IPS DF 19.7 (cell line): ENCODE results near the gene TRMT10C.
"Not testable (repeated sequence)": the region's sequence is repeated elsewhere in the genome, so short reads cannot be mapped to it uniquely, and the experiment has no call there.

Experiments
- DNase-seq: peaks from one replicate; pipeline ENCODE4 v3.0.0-alpha.2; 2013; ENCODE audit warnings: low read depth, low spot score

TRMT10C gene

DNA sequence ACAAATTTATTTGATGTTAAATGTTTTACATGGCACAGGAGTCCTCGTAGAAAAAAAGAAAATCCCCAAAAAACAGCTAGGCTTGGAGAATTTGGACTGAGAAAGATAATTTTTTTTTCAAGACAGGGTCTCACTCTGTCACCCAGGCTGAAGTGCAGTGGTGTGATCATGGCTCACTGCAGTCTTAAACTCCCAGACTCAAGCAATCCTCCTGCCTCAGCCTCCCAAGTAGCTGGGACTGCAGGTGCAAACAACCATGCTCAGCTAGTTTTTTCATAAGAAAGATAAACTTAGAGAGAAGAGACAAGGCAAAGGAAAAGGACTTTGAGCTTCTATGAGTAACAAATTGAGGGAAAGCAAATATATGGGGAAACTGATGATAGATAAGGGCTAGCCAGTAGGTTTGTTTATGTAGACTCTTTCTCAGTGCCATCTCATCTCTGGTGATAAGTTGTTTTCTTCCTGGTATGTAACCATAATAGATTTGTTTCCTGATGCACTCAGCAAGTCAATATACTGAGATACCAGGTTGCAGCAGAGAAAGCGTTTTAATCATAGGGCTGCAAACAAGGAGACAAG lies 13.1 kb upstream of the TRMT10C start:
- DNase-seq = no peak

DNA sequence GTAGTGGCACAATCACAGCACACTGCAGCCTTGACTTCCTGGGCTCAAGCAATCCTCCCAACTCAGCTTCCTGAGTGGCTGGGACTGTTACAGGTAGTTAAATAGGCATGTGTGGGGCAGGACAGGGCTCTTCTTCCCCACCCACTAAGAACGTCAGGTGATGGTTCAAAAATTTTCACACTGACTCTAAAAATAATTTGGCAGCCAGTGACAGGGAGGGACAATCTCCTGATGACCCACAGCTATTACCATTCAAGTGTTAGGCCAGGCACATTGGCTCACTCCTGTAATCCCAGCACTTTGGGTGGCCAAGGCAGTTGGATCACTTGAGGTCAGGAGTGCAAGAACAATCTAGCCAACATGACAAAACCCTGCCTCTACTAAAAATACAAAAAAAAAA lies 12.2 kb upstream of the TRMT10C start:
- no peak for DNase-seq

DNA sequence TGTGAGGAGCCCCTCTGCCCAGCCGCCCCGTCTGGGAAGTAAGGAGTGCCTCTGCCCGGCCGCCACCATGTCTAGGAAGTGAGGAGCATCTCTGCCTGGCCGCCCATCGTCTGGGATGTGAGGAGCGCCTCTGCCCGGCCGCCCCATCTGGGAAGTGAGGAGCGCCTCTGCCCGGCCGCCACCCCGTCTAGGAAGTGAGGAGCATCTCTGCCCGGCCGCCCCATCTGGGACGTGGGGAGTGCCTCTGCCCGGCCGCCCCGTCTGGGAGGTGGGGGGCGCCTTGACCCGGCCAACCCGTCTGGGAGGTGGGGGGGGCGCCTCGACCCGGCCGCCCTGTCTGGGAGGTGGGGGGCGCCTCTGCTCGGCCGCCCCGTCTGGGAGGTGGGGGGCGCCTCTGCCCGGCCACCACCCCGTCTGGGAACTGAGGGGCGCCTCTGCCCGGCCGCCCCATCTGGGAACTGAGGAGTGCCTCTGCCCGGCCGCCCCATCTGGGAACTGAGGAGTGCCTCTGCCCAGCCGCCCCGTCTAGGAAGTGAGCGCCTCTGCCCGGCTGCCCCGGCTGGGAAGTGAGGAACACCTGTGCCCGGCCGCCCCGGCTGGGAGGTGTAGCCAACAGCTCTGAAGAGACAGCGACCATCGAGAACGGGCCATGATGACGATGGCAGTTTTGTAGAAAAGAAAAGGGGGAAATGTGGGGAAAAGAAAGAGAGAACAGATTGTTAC lies 10.1 kb upstream of the TRMT10C start:
- DNase-seq = not testable (repeated sequence)

DNA sequence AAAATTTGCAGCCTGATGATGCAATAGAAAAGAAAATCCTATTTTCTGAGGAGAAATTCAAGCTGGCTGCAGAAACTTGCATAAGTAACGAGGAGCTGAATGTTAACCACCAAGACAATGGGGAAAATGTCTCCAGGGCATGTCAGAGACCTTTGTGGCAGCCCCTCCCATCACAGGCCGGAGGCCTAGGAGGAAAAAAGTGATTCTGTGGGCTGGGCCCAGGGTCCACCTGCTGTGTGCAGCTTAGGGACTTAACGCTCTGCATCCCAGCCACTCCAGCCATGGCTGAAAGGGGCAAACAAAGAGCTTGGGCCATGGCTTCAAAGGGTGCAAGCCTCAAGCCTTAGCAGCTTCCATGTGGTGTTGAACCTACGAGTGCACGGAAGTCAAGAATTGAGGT lies 8.3 kb upstream of the TRMT10C start:
- not testable (repeated sequence) for DNase-seq

DNA sequence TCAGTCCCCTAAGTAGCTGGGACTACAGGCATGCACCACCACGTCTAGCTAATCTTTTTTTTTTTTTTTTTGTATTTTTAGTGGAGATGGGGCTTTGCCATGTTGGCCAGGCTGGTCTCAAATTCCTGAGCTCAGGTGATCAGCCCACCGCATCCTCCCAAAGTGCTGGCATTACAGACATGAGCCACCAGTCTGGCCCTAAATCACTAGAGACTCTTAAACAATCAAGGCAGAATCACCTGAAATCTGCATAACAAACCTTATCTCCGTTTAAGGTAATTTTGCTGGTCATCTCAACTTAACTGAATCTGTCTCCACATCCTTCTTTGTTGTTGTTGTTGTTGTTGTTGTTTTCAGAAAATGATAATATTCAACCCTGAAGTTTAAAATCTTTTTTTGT lies 5.6 kb upstream of the TRMT10C start:
- DNase-seq = no peak

DNA sequence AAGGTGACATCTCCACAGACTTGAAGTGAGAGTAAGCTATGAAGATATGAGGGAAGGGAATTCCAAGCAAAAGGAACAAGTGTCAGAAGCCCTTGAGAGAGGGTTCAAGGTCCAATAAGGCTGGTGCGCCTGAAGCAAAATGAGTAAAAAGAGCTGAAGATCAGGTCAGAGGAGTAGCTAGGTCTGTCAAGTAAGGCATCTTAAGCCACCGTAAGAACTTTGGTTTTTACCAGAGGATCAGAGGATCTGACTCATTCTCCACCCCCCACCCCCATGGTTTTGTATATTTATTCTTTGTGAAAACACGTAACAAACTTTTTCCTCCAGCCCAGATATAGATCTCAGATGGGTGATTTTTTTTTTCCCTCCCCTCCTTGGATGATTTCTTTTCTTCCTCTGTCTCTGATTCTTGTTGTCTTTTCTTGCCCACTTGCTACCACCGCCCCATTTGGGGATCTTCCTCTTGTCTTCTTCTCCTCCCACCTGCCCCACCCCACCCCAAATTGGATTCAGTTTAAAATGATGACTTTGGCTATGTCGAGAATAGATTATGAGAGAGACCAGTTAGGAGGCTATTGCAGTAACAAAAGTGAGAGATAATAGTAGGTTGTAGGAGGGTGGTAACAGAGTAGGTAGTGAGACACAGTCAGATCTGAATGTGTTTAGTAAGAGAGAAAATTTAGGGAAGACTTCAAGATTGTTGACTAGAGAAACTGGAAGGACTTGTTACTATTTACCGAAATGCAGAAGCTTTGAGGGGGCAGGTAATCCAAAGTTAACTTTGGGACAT lies 6.1 kb downstream of the TRMT10C start:
- no peak for DNase-seq

DNA sequence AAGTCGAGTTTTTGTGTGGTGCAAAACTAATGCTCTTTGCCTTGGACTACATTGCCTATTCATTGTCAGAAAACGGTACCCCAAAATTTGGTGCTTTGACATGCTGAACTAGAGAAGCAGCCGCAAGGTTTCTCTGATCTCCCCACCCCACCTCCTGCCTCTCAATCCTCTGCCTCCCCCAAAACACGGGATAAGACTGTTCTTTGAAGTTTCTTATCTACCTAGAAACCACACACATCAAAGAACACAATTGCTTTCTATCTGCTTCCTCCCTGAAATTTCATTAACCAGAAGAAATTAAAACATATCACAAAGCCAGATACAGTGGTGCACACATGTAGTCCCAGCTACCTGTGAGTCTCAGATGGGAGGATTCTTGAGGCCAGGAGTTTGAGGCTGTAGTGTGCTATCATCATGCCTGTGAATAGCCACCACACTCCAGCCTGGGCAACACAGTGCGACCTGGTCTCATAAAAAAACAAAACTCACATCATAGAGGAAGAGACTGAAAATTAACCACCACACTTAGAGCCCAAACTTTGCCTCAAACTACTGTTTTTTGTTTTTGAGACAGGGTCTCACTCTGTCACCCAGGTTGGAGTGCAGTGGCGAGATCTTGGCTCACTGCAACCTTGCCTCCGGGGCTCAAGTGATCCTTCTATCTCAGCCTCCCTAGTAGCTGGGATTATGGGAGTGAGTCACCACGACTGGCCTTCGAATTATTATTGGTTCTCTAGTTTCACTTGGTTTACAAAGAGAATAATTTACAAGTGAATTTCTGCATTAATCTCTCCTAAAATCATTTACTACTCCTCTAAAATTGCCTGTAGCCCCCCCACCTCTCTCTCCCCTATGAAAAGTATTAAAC lies 9.6 kb downstream of the TRMT10C start:
- DNase-seq = no peak

DNA sequence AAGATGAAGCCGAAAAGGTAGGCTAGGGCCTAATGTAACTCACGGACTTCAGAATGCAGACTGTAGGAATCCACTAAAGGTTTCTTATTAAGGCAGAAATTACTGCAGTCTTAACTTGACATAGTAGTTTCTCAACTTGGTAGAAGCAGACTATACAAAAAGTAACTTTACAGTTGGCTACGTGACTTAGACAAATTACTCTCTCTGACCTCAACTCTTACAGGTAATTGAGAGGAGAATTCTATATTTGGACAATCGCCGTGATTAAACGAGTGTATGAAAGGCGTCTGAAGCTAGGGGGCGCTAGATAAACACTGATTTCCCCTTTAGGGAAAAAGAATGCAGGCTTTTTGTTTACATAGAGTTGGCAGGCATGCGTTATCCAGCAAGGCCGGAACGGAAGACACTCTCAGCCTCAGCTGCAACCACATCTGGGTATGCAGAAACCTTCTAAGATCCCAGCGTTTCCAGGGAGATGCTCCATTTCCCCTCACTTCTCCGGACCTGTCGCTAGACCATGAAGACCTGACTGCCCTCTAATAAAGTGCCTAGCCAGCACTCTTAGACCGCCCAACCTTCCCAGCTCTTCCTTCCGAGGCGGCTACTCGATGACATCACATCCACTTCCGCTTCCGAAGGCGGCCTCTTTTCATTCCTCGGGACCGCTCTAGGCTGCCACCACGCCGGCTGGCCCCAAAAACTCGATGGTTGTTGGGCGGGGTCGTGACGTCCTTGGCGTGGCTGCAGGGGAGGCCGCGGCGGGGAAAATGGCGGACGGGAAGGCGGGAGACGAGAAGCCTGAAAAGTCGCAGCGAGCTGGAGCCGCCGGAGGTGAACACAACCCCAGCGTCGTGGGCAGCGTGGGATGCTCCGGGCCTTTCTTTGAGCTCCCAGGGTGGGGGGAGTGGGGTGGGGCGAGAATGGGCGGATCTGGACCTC lies 12.1 kb downstream of the TRMT10C start, which contains the start of gene PCNP:
PCNP (plus strand) TSS at position 732 of the 939 bp plus-strand sequence; CDS start at position 768, 36 bp downstream.
- DNase-seq = peak; percentile 91

DNA sequence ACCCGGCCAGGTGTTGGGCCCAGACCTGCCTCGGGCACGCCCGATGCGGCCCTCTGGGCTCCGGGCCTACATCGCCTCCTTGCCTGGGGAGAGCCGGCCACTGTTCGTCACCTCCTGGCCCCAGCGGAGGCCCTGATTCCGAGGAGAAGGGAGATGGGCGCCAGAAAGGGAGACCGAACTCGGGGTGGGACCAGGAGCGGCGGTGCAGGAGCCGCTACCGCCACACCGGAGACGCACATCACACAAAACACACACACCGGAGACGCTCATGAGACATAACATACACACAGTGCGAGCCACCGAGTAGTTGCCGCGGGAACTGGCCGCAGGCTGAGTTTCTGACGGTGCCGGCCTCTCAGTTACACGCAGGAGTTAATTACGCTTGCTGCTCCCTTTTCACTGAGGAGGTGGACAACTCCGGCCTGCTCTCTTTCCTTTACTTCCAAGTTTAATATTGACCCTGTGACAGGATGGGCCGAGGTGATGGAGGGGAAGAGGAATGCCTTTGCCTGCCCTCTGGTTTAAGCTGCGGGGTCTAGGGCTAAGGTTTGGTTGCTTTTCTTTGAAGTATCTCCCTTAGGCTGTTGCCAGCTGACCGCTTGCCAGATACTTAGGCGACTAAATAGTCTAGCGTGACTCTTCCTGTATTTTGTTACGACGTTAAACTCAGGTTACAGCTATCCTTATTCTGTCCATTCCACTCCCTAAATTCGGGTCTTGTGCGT lies 12.9 kb downstream of the TRMT10C start:
- DNase-seq = no peak

DNA sequence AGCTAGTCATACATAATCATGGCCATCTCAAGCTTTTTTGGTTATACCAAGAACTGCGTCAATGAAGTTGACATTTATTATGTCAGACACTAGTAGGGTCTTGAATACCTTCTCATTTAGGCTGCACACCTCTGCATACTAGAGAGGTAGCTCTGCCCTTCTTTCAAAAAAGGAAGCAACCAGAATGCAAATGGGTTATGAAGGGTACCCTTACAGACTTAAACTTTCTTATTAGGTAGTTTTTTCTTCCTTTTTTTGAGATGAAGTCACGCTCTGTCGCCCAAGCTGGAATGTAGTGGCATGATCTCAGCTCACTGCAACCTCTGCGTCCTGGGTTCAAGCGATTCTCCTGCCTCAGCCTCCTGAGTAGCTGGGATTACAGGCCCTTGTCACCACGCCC lies 15.6 kb downstream of the TRMT10C start:
- DNase-seq = no peak

DNA sequence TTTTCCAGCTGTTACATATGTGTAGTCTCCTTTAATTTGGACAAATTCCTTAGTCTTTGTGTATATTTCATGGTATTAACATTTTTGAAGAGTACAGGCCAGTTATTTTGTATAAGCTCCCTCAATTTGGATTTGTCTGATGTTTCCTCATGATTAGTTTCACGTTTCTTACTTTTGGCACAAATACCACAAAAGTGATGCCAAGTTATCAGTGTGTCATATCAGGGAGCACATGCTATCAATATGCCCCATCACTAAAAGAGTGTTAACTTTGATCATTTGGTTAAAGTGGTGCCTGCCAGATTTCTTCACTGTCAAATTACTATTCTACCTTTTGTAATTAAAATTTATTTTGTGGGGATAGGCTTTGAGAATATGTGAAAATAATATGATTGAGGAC lies 26.9 kb downstream of the TRMT10C start:
- DNase-seq = no peak

DNA sequence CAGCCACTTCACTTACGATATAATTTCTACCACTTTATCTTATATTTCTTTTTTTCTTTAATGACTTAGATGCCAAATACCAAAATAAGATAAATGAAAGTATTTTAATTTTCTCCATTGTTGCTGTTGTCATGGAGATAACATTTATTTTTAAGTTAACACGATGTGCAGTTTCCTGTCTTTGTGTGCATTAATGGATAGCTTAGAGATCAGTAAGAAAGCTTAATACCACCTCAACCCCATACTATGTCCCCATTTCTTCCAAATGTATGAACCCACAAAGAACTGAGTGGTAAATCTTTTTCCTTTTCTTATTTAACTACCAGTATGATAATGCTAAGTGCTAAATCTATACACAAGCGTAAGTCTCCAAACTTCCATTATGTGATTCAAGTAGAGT lies 29.4 kb downstream of the TRMT10C start:
- DNase-seq = no peak

DNA sequence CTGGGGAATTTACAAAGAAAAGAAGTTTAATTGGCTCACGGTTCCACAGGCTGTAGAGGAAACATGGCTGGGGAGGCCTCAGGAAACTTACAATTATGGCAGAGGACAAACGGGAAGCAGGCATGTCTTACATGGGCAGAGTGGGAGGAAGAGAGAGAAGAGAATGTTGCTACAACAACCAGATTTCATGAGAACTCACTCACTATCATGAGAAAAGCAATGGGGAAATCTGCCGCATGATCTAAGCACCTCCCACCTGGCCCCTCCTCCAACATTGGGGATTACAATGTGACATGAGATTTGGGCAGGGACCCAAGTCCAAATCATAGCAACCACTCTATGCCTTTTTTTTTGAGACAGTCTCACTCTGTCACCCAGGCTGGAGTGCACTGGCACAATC lies 41.1 kb downstream of the TRMT10C start:
- no peak for DNase-seq

DNA sequence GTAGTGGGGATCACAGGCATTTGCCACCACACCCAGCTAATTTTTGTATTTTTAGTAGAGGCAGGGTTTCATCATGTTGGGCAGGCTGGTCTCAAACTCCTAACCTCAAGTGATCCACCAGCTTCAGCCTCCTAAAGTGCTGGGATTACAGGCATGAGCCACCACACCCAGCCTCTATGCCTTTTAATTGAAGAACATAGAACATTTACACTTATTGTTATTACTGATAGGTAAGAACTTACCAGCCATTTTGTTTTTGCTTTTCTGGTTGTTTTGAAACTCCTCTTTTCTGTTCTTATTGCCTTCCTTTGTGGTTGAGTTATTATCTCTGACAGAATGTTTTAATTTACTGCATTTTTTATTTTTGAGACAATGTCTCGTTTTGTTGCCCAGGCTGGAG lies 41.5 kb downstream of the TRMT10C start:
- DNase-seq = no peak

DNA sequence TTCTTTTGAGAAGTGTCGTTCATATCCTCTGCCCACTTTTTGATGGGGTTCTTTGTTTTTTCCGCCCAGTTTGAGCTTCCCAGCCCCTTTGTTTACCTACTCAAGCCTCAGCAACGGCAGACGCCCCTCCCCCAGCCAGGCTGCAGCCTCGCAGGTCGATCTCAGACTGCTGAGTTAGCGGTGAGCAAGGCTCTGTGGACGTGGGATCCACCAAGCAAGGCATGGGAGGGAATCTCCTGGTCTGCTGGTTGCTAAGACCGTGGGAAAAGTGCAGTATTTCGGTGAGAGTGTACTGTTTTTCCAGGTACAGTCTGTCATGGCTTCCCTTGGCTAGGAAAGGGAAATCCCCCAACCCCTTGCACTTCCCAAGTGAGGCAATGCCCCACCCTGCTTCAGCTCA lies 43.7 kb downstream of the TRMT10C start:
- DNase-seq = not testable (repeated sequence)

DNA sequence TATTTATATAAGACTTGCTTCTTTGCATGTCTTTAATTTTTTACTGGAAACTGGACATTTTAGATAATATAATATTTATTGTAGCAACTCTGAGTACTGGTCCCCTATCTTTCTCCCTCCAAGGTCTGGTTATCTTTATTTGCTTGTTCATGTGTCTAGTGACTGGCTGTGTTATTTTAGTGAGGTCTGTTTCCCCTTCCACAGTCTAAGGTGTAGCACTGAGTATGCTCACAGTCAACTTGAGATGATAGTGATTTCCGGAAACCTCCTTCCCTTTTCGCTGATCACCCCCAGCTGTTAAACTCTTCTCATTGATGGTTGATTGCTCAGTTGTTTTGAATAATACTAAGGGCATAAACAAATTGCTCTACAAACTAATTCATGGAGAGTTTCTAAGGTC lies 49.4 kb downstream of the TRMT10C start:
- DNase-seq = no peak

DNA sequence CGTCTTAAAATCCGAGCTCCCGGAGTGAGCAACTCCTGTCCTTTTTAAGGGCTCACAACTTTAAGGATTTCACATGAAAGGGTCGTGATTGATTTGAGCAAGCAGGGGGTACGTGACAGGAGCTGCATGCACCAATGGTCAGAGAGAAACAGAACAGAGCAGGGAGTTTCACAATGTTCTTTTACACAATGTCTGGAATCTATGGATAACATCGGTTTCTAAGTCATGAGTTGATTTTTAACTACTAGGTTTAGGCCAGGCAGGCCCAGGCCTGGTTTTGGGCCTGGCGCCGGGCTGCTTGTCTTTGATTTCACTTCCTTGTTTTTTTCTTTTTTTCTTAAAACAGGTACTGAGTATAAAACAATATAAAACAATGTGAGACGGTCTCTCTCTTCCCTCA lies 51.3 kb downstream of the TRMT10C start:
- not testable (repeated sequence) for DNase-seq

DNA sequence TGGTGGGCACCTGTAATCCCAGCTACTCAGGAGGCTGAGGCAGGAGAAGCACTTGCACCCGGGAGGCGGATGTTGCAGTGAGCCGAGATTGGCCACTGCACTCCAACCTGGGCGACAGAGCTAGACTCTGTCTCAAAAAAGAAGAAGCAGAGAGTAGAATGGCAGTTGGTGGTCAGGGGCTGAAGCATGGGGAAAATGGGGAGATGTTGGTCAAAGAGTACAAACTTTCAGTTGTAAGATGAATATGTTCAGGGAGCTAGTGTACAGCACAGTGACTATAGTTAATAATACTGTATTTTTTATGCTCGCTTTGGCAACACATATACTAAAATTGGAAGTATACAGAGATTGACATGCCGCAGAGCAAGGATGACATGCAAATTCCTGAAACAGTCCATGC lies 53.9 kb downstream of the TRMT10C start:
- DNase-seq = no peak
